ENCODE results near the gene FAU. TPM values are rescaled to one million over a fixed set of nuclear protein-coding genes. Genes with fewer than 3 reads are reported as not detected.
A peak's percentile ranks its signal among the peaks of the same experiment; 100 is the strongest.

The FAU gene
- total and polyA plus RNA-seq, 10 donors: 528 to 2,170 (median 870) TPM

DNA sequence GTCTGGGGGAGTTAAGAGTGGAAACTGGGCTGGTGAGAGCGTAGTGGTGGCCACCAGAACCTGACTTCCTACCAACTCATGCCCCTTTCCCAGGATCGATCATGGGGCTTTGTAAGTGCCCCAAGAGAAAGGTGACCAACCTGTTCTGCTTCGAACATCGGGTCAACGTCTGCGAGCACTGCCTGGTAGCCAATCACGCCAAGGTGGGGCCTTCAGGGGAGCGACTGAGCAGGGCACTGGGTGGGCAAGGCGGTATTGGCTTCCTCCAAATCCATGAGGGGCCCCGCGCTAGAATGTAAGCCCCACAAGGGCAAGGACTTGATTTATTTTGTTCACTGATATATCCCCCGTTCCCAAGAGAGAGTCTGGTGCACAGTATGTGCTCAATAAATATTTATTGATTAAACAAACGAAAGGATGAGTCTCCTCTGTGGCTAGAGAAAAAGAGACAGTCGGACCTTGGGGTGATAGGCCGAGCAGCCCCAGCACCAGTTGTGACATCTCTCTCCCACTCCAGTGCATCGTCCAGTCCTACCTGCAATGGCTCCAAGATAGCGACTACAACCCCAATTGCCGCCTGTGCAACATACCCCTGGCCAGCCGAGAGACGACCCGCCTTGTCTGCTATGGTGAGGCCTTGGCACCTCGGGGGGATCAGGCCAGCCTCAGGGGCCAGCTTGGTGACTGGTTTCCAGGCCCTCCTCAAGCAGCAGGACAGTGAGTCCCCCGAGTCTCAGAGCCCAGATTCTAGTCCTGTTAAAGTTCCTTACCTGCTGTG is 37.1 kb downstream of the FAU start:
- no peak for DNase-seq
- peaks cover 16 to 48% (median 26%) of the 10 kb centered on the region in 6 donors for H3K4me1 ChIP-seq
- H3K4me3 ChIP-seq: peak overlapping the region; percentile 40 to 89 (median 74)
- H3K9me3 ChIP-seq: no peaks in the 10 kb centered on the region
- intact Hi-C loops (cut with DNase I; ENCODE audit: low total_unique reads): no loop called here
- no peaks in the 10 kb centered on the region for H3K27me3 ChIP-seq (replicated peaks in 1 of 7)
- peaks cover 0 to 57% (median 39%) of the 10 kb centered on the region in 6 donors for H3K36me3 ChIP-seq
- WGBS, 5 donors: 44 to 52% (median 50%) methylated on average over 20 to 23 of the region's 23 CpGs
- TF ChIP-seq POLR2AphosphoS5 (IDR thresholded peaks at IDR 0.05) (no peak), POLR2A (IDR thresholded peaks at IDR 0.05) (no peak)
- TF ChIP-seq, protein P1, sequence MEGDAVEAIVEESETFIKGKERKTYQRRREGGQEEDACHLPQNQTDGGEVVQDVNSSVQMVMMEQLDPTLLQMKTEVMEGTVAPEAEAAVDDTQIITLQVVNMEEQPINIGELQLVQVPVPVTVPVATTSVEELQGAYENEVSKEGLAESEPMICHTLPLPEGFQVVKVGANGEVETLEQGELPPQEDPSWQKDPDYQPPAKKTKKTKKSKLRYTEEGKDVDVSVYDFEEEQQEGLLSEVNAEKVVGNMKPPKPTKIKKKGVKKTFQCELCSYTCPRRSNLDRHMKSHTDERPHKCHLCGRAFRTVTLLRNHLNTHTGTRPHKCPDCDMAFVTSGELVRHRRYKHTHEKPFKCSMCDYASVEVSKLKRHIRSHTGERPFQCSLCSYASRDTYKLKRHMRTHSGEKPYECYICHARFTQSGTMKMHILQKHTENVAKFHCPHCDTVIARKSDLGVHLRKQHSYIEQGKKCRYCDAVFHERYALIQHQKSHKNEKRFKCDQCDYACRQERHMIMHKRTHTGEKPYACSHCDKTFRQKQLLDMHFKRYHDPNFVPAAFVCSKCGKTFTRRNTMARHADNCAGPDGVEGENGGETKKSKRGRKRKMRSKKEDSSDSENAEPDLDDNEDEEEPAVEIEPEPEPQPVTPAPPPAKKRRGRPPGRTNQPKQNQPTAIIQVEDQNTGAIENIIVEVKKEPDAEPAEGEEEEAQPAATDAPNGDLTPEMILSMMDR (IDR thresholded peaks at IDR 0.05 in 8 of 11, conservative IDR thresholded peaks at IDR 0.05 in 3 of 11): no peak
- peak overlapping the region; percentile 91 to 98 (median 94) for H3K27ac ChIP-seq

DNA sequence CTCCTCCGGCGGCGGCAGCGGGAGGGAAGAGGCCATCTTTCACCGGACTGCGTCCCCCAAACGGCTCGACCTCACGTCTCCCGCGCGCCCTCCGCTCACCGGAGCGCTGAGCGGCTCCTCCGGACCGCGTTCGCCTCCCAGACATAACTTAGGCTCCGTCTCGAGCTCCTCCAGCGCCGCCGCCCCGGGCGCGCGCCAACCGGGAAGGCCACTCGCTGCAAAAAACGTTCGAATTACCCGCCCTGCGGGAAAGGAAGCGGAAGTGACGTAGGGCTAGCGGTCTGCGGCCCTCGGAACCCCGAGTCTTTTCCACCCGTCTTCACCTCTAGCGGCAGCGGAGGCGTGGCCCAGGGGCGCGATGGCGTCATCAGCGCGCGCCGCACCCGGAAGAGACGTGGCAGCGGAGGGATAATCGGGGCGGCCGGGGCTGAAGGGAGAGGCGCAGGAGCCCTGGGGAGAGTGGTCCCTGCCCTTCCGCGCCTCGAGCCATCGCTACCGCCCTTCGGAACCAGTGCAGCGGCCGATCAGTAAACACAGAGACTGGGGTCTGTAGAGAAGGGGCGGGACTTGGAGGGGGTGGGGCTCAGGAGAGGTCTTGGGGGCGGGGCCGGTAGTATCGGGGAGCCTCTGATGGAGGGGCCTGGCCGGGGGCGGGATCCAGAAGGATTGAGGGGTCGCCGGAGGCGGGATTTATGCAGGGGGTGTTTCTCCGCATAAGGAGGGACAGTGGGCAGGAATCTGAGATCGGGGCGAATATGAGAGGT is 37.9 kb downstream of the FAU start, which contains the start of the genes CDCA5 and ZFPL1:
TSS of gene CDCA5 (minus strand) at position 207 of the 764 bp plus-strand sequence. CDS start at position 145, 62 bp downstream.
TSS of gene ZFPL1 (plus strand) at position 389 of the 764 bp plus-strand sequence. CDS start 477 bp downstream, outside the sequence.
- TF ChIP-seq POLR2A (IDR thresholded peaks at IDR 0.05) (peak in 2 of 3 donors; percentile 67 to 94), POLR2AphosphoS5 (IDR thresholded peaks at IDR 0.05) (peak; percentile 97 to 99 (median 97))
- TF ChIP-seq, protein P1 (IDR thresholded peaks at IDR 0.05 in 8 of 11, conservative IDR thresholded peaks at IDR 0.05 in 3 of 11): peak in 5 of 11 experiments; percentile 13 to 45 (median 34)
- H3K27me3 ChIP-seq (replicated peaks in 1 of 7): no peaks in the 10 kb centered on the region
- intact Hi-C loops (cut with DNase I; ENCODE audit: low total_unique reads): no loop called here
- 0 to 1% (median 0%) methylated on average over 68 to 79 of the region's 79 CpGs for WGBS, 5 donors
- no peaks in the 10 kb centered on the region for H3K9me3 ChIP-seq
- H3K4me1 ChIP-seq: peaks cover 16 to 48% (median 26%) of the 10 kb centered on the region in 6 donors
- peak within 1 kb of the TSS; percentile 91 to 98 (median 94) for H3K27ac ChIP-seq
- peaks cover 0 to 57% (median 35%) of the 10 kb centered on the region in 6 donors for H3K36me3 ChIP-seq
- H3K4me3 ChIP-seq: peak within 1 kb of the TSS; percentile 40 to 89 (median 74)
- DNase-seq: peak; percentile 98

DNA sequence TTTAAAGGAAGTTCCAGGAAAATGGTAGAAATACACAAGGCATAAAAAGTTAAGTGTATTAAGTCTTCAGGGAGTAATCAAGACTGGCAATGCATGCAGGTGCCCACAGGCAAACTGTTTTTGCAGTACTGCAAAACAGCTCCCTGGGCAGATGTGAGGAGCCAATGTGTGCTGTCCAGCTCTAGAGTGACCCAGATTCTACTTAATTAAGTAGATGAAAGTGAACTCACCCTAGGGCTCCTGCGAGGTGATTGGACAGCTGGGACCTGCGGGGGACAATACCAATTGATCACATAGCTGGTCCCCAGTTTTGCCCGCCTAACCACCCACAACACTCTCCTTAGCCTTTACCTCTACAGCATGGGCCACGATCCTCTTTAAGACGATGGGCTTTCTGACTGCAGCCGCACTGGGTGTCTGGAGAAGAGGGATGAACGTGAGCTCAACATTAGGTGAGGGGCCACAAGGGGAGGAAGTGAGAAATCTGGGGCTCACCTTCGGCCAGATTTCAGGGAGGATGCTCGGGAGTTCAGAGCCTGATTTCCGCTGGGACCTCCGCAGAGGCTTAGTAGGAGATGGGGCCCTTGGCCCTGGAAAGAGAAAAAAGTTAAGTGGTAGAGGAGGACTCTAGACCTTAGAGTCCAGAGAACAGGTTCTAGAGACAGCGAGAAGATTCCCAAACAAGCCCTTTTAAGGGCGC is 38.6 kb downstream of the FAU start:
- peaks cover 16 to 51% (median 26%) of the 10 kb centered on the region in 6 donors for H3K4me1 ChIP-seq
- H3K27me3 ChIP-seq (replicated peaks in 1 of 7): no peaks in the 10 kb centered on the region
- TF ChIP-seq POLR2AphosphoS5 (IDR thresholded peaks at IDR 0.05): no peak
- TF ChIP-seq POLR2A (IDR thresholded peaks at IDR 0.05): no peak
- TF ChIP-seq, protein P1 (IDR thresholded peaks at IDR 0.05 in 8 of 11, conservative IDR thresholded peaks at IDR 0.05 in 3 of 11): no peak
- intact Hi-C loops (cut with DNase I; ENCODE audit: low total_unique reads): no loop called here
- no peaks in the 10 kb centered on the region for H3K9me3 ChIP-seq
- DNase-seq: no peak
- peaks cover 0 to 52% (median 29%) of the 10 kb centered on the region in 6 donors for H3K36me3 ChIP-seq
- 4 to 12% (median 7%) methylated on average over 13 of the region's 13 CpGs for WGBS, 5 donors
- H3K4me3 ChIP-seq: peak overlapping the region; percentile 40 to 89 (median 74)
- H3K27ac ChIP-seq: peak overlapping the region; percentile 91 to 98 (median 94)

All from spleen (tissue), 11 donors.